GM12878 (cell line): ENCODE results near the gene GNA14. TPM values are rescaled to one million over a fixed set of nuclear protein-coding genes. Genes with fewer than 3 reads are reported as not detected.

Source experiments
- SIX5 ChIP-seq: IDR thresholded peaks from 2 replicates; pipeline ENCODE4 v1.6.1; 2011; ENCODE audit warnings: mild to moderate bottlenecking, low read depth, low read length, moderate library complexity; ENCODE audit not compliant: severe bottlenecking
- SMAD1 ChIP-seq: fragments of 450-650 bp; IDR thresholded peaks from 2 replicates; pipeline ENCODE4 v1.6.1; 2018; ENCODE audit warnings: mild to moderate bottlenecking, low read depth; ENCODE audit not compliant: partially characterized antibody
- SUZ12 ChIP-seq: fragments of 200-600 bp; sonication (generic); IDR thresholded peaks from one replicate; pipeline ENCODE4 v1.6.1; 2018; ENCODE audit warnings: antibody characterized with exemption, mild to moderate bottlenecking; ENCODE audit not compliant: unreplicated experiment
- polyA plus RNA-seq, 11 experiments: library from polyadenylated mRNA; depleted of rRNA in 4 of 11; unstranded in 6 of 11; stranded (reverse) in 5 of 11; fragments of >200 nt; fragmentation: Nextera tagmentation in 4 of 11; fragmentation: Illumina TruSeq in 1 of 11; extraction: Ambion mirVana in 4 of 11; extraction: Trizol in 1 of 11; gene quantifications; 1 replicate in 1 of 11; 2 replicates in 10 of 11; pipeline versions ENCODE4 v1.2.1 to v1.2.3, GENCODE V29; 2011 to 2016; ENCODE audit warnings: inconsistent platforms in 2 of 11, missing spikeins in 2 of 11, low read depth in 1 of 11
- total RNA-seq, 4 experiments: library from RNA; depleted of rRNA in 3 of 4; stranded (reverse); fragments of >200 nt in 3 of 4; fragmentation: Illumina TruSeq in 1 of 4; extraction: Trizol in 1 of 4; gene quantifications; 2 replicates each; pipeline versions ENCODE4 v1.2.1 to v1.2.3, GENCODE V29; 2013 to 2021
- TF ChIP-seq, protein P1 (sequence below): IDR thresholded peaks from 2 replicates; pipeline ENCODE4 v1.6.1; 2012; ENCODE audit warnings: improper control_type of control experiment, low read depth, low read length; ENCODE audit not compliant: insufficient replicate concordance
- TF ChIP-seq, protein P2 (sequence below): fragments of 450-650 bp; formaldehyde crosslinking; IDR thresholded peaks from 2 replicates; pipeline ENCODE4 v1.4.0; 2020; ENCODE audit warnings: mild to moderate bottlenecking, moderate library complexity

The GNA14 gene
- total and polyA plus RNA-seq, 10 of the 15 experiments (the other 5 are each of a cell fraction or from before 2014, with no cell fraction given) = 0.17 TPM; not detected in 9

DNA sequence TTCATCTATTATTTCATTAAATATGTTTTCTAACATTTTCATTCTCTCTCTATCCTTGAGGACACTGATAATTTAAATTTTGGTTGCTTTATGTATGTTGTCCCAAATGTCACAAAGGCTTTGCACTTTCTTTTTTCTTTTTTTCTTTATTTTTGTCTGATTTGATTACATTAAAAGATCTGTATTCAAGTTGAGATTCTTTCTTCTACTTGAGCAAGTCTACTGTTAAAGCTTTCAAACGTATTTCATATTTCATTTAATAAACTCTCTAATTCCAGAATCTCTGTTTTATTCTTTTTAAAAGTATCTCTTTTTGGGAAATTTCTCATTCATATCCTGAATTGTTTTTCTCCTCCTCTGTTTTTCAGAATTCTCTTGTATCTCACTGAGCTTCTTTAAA is 106.5 kb downstream of the GNA14 start (continued):
- TF ChIP-seq, protein P1, sequence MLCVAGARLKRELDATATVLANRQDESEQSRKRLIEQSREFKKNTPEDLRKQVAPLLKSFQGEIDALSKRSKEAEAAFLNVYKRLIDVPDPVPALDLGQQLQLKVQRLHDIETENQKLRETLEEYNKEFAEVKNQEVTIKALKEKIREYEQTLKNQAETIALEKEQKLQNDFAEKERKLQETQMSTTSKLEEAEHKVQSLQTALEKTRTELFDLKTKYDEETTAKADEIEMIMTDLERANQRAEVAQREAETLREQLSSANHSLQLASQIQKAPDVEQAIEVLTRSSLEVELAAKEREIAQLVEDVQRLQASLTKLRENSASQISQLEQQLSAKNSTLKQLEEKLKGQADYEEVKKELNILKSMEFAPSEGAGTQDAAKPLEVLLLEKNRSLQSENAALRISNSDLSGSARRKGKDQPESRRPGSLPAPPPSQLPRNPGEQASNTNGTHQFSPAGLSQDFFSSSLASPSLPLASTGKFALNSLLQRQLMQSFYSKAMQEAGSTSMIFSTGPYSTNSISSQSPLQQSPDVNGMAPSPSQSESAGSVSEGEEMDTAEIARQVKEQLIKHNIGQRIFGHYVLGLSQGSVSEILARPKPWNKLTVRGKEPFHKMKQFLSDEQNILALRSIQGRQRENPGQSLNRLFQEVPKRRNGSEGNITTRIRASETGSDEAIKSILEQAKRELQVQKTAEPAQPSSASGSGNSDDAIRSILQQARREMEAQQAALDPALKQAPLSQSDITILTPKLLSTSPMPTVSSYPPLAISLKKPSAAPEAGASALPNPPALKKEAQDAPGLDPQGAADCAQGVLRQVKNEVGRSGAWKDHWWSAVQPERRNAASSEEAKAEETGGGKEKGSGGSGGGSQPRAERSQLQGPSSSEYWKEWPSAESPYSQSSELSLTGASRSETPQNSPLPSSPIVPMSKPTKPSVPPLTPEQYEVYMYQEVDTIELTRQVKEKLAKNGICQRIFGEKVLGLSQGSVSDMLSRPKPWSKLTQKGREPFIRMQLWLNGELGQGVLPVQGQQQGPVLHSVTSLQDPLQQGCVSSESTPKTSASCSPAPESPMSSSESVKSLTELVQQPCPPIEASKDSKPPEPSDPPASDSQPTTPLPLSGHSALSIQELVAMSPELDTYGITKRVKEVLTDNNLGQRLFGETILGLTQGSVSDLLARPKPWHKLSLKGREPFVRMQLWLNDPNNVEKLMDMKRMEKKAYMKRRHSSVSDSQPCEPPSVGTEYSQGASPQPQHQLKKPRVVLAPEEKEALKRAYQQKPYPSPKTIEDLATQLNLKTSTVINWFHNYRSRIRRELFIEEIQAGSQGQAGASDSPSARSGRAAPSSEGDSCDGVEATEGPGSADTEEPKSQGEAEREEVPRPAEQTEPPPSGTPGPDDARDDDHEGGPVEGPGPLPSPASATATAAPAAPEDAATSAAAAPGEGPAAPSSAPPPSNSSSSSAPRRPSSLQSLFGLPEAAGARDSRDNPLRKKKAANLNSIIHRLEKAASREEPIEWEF = no peak
- no peak for TF ChIP-seq SIX5
- TF ChIP-seq, protein P2, sequence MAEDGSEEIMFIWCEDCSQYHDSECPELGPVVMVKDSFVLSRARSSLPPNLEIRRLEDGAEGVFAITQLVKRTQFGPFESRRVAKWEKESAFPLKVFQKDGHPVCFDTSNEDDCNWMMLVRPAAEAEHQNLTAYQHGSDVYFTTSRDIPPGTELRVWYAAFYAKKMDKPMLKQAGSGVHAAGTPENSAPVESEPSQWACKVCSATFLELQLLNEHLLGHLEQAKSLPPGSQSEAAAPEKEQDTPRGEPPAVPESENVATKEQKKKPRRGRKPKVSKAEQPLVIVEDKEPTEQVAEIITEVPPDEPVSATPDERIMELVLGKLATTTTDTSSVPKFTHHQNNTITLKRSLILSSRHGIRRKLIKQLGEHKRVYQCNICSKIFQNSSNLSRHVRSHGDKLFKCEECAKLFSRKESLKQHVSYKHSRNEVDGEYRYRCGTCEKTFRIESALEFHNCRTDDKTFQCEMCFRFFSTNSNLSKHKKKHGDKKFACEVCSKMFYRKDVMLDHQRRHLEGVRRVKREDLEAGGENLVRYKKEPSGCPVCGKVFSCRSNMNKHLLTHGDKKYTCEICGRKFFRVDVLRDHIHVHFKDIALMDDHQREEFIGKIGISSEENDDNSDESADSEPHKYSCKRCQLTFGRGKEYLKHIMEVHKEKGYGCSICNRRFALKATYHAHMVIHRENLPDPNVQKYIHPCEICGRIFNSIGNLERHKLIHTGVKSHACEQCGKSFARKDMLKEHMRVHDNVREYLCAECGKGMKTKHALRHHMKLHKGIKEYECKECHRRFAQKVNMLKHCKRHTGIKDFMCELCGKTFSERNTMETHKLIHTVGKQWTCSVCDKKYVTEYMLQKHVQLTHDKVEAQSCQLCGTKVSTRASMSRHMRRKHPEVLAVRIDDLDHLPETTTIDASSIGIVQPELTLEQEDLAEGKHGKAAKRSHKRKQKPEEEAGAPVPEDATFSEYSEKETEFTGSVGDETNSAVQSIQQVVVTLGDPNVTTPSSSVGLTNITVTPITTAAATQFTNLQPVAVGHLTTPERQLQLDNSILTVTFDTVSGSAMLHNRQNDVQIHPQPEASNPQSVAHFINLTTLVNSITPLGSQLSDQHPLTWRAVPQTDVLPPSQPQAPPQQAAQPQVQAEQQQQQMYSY (CRISPR knock-in tag) = no peak
- no peak for TF ChIP-seq SMAD1
- no peak for TF ChIP-seq SUZ12
- TF ChIP-seq, all 136 proteins: peak for 0
